Measurements from ENCODE around the gene BPIFB2.
"Not testable (repeated sequence)": the region's sequence is repeated elsewhere in the genome, so short reads cannot be mapped to it uniquely, and the experiment has no call there.

The BPIFB2 gene

DNA sequence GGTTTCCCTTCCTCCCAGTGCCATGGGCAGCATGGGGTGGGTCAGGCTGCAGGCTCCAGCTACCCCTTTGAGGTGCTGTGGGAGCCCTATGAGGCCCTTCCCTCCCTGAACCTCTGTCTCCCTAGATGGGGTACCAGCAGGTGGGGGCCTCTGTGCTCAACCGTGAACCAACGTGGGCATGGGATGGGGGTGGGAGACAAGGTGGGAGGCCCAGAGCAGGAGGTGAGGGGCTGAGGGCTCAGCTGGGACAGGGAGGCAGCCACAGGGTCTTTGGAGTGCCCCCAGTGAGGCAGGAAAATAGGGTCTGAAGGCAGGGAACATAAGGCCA is 36.6 kb upstream of the BPIFB2 start:
- Histone ChIP-seq H3K4me1 (ENCODE audit: insufficient read depth, poor library complexity, severe bottlenecking) (no peaks in the 10 kb centered on the region), H3K4me3 (ENCODE audit: severe bottlenecking) (no peak overlapping the region), H3K36me3 (ENCODE audit: low read depth) (no peaks in the 10 kb centered on the region), H3K27ac (ENCODE audit: poor library complexity, severe bottlenecking) (no peak overlapping the region), H3K9me3 (ENCODE audit: severe bottlenecking) (no peaks in the 10 kb centered on the region), H3K27me3 (ENCODE audit: insufficient read depth, poor library complexity, severe bottlenecking) (no peaks in the 10 kb centered on the region)
- ATAC-seq (ENCODE audit: low read depth), result no peak
- TF ChIP-seq, protein P1, sequence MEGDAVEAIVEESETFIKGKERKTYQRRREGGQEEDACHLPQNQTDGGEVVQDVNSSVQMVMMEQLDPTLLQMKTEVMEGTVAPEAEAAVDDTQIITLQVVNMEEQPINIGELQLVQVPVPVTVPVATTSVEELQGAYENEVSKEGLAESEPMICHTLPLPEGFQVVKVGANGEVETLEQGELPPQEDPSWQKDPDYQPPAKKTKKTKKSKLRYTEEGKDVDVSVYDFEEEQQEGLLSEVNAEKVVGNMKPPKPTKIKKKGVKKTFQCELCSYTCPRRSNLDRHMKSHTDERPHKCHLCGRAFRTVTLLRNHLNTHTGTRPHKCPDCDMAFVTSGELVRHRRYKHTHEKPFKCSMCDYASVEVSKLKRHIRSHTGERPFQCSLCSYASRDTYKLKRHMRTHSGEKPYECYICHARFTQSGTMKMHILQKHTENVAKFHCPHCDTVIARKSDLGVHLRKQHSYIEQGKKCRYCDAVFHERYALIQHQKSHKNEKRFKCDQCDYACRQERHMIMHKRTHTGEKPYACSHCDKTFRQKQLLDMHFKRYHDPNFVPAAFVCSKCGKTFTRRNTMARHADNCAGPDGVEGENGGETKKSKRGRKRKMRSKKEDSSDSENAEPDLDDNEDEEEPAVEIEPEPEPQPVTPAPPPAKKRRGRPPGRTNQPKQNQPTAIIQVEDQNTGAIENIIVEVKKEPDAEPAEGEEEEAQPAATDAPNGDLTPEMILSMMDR (IDR thresholded peaks at IDR 0.05; ENCODE audit: poor library complexity, severe bottlenecking), result no peak
- DNase-seq (ENCODE audit: low spot score), result peak; percentile 77

DNA sequence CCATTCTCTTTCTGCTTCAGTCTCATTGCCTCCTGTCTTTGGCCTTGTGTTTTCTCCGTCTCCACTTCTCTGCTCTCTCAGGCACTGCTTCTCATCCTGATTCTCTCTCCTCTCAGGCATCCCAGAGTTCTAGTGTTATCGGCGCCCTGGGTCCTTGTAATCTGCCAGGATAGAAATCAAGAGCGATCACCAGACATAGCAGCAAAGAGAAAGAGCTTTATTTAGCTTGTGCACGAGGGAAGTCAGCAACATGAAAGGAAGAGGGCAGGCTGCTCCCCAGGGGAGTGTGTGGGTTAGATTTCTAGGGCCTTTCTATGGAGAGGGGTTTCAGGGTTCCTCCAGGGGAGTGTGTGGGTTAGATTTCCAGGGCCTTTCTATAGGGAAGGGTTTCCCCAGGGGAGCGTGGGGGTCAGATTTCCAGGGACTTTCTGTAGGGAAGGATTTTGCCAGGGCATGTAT is 35.8 kb upstream of the BPIFB2 start:
- Histone ChIP-seq H3K9me3 (ENCODE audit: severe bottlenecking) (no peaks in the 10 kb centered on the region), H3K36me3 (ENCODE audit: low read depth) (no peaks in the 10 kb centered on the region), H3K27ac (ENCODE audit: poor library complexity, severe bottlenecking) (no peak overlapping the region), H3K4me3 (ENCODE audit: severe bottlenecking) (no peak overlapping the region), H3K4me1 (ENCODE audit: insufficient read depth, poor library complexity, severe bottlenecking) (no peaks in the 10 kb centered on the region), H3K27me3 (ENCODE audit: insufficient read depth, poor library complexity, severe bottlenecking) (no peaks in the 10 kb centered on the region)
- DNase-seq (ENCODE audit: low spot score), result peak; percentile 55
- peak; percentile 8; the same call in 1 of the 3 replicates for ATAC-seq (ENCODE audit: low read depth)
- TF ChIP-seq, protein P1 (IDR thresholded peaks at IDR 0.05; ENCODE audit: poor library complexity, severe bottlenecking), result no peak

DNA sequence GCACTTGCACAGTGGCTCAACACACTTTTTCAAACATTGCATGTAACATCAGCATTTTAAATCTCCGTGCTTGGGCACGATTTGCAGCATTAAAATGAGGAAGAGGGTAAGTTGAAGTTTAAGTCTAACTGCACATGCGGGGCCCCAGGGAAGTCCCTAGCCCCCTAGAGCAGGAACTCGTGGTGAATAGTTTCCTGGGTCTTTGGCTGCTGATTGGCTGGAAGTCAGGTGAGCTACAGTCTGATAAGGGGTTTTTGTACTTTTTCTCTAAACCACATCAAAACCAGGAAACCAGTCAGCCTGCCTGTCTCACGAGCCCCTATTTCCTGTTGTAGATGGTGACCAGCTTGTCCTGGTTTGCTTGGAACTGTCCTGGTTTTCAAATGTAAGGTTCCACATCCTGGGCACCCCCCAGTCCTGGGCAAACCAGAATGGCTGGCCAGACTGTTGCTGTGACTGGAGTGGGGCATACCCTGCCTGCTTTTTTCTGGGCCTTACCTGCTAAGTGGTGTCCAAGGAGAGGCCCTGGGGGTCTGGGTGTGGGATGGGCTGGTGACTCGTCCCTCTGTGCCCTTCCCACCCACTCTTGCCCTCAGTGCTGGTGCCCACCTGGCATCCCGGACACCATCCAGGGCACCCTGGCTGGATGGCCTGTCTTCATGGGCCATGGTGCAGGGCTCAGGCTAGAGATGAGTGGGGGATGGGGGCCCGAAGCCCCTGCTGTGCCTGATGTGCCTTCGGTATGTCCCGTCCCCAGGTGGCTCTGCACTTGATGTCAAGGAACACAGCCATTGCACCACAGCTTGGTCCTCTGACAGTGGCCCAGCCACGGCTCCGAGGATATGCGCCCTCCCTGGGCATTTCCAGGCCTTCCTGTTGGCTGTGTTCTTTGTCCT is 35.1 kb upstream of the BPIFB2 start:
- ATAC-seq (ENCODE audit: low read depth), result peak; percentile 5; the same call in 1 of the 3 replicates
- H3K27me3 ChIP-seq (ENCODE audit: insufficient read depth, poor library complexity, severe bottlenecking), result no peaks in the 10 kb centered on the region
- H3K9me3 ChIP-seq (ENCODE audit: severe bottlenecking), result no peaks in the 10 kb centered on the region
- no peak overlapping the region for H3K27ac ChIP-seq (ENCODE audit: poor library complexity, severe bottlenecking)
- TF ChIP-seq, protein P1 (IDR thresholded peaks at IDR 0.05; ENCODE audit: poor library complexity, severe bottlenecking), result no peak
- H3K36me3 ChIP-seq (ENCODE audit: low read depth), result no peaks in the 10 kb centered on the region
- peak; percentile 74 for DNase-seq (ENCODE audit: low spot score)
- H3K4me1 ChIP-seq (ENCODE audit: insufficient read depth, poor library complexity, severe bottlenecking), result no peaks in the 10 kb centered on the region
- H3K4me3 ChIP-seq (ENCODE audit: severe bottlenecking), result no peak overlapping the region

DNA sequence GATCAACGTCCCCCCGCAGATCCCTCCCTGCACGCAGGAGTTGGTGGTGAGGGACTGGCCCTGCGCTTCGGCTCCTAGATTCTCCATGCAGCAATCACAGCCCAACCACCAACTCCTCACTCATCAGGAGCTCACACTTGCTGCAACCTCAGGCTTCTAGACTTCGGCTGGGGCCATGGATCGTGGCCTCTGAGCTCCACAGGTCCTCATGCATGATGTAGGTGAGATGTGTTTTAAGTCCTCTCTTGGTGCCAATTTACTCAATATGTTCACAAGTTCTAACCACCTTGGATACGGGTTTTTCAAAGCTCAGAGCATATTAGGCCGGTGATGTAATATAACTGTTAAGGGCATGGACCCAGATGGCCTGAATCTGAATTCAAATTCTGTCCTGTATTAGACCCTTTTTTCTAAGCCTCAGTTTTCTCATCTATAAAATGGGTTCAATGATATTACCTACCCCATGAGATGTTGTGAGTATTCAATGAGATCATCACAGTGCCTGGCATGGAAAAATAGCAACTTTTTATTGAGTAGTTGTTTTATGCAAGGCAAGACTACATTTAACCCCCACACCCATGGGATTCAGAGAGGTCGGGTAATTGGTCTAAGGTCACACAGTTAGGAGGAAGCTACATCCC is 34.3 kb upstream of the BPIFB2 start:
- ATAC-seq (ENCODE audit: low read depth) (no peak), DNase-seq (ENCODE audit: low spot score) (no peak)
- Histone ChIP-seq H3K4me3 (ENCODE audit: severe bottlenecking) (no peak overlapping the region), H3K4me1 (ENCODE audit: insufficient read depth, poor library complexity, severe bottlenecking) (no peaks in the 10 kb centered on the region), H3K36me3 (ENCODE audit: low read depth) (no peaks in the 10 kb centered on the region), H3K9me3 (ENCODE audit: severe bottlenecking) (no peaks in the 10 kb centered on the region), H3K27ac (ENCODE audit: poor library complexity, severe bottlenecking) (no peak overlapping the region), H3K27me3 (ENCODE audit: insufficient read depth, poor library complexity, severe bottlenecking) (no peaks in the 10 kb centered on the region)
- TF ChIP-seq, protein P1 (IDR thresholded peaks at IDR 0.05; ENCODE audit: poor library complexity, severe bottlenecking), result no peak

DNA sequence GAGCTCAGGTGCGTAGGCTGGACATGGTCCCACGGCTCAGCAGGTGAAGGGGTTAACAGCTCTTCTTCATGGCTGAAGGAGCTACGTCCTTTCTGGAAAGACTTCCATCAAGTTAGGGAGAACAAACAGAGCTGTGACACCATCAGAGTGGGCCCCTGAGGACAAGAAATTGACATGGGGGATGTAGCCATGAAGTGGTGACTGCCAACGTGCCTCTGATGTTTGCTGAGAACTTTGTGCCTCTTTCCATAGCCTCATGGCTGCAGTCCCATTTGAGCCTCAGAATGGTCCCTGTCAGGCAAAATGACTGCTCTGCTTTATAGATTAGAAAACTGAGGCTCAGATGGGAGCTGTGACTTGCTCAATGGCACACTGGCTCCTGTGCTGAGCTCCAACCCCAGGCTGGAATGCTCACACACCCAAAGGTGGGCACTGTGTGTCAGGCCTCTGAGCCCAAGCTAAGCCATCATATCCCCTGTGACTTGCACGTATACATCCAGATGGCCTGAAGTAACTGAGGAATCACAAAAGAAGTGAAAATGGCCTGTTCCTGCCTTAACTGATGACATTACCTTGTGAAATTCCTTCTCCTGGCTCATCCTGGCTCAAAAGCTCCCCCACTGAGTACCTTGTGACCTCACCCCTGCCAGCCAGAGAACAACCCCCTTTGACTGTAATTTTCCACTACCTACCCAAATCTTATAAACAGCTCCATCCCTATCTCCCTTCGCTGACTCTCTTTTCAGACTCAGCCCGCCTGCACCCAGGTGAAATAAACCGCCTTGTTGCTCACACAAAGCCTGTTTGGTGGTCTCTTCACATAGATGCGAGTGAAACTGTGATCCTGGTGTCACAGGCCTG is 33.1 kb upstream of the BPIFB2 start:
- not testable (repeated sequence) for H3K9me3 ChIP-seq (ENCODE audit: severe bottlenecking); ATAC-seq (ENCODE audit: low read depth); H3K36me3 ChIP-seq (ENCODE audit: low read depth); H3K27me3 ChIP-seq (ENCODE audit: insufficient read depth, poor library complexity, severe bottlenecking); H3K4me3 ChIP-seq (ENCODE audit: severe bottlenecking); H3K4me1 ChIP-seq (ENCODE audit: insufficient read depth, poor library complexity, severe bottlenecking); H3K27ac ChIP-seq (ENCODE audit: poor library complexity, severe bottlenecking)
- peak; percentile 51 for DNase-seq (ENCODE audit: low spot score)

DNA sequence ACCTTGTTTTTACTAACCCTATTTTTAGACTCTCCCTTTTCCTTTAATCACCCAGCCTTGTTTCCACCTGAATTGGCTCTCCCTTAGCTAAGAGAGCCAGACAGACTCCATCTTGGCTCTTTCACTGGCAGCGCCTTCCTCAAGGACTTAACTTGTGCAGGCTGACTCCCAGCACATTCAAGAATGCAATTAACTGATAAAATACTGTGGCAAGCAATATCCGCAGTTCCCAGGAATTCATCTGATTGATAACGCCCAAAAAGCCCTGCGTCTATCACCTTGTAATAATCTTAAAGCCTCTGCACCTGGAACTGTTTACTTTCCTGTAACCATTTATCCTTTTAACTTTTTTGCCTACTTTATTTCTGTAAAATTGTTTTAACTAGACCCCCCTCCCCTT is 32.4 kb upstream of the BPIFB2 start:
- not testable (repeated sequence) for DNase-seq (ENCODE audit: low spot score); H3K9me3 ChIP-seq (ENCODE audit: severe bottlenecking); H3K4me3 ChIP-seq (ENCODE audit: severe bottlenecking); H3K27ac ChIP-seq (ENCODE audit: poor library complexity, severe bottlenecking); H3K27me3 ChIP-seq (ENCODE audit: insufficient read depth, poor library complexity, severe bottlenecking); ATAC-seq (ENCODE audit: low read depth); H3K4me1 ChIP-seq (ENCODE audit: insufficient read depth, poor library complexity, severe bottlenecking); H3K36me3 ChIP-seq (ENCODE audit: low read depth)

Data from RWPE2 (cell line).